Loucy (cell line): ENCODE data around the gene TNFSF8.

ENCODE experiments used
- H2AFZ ChIP-seq: fragments of 200-600 bp; sonication (generic); 2 replicates; pipeline ENCODE4 v1.6.0; 2016; ENCODE audit warnings: antibody characterized with exemption, mild to moderate bottlenecking, low read length, moderate library complexity
- H3F3A ChIP-seq: fragments of 200-600 bp; 2 replicates; pipeline ENCODE4 v1.6.0; 2016; ENCODE audit warnings: antibody characterized with exemption, low read depth, mild to moderate bottlenecking
- H3K27me3 ChIP-seq: fragments of 200-600 bp; sonication (generic); 2 replicates; pipeline ENCODE4 v1.6.1; 2014; ENCODE audit warnings: low read length, mild to moderate bottlenecking; ENCODE audit not compliant: insufficient read depth, poor library complexity, severe bottlenecking
- H3K36me3 ChIP-seq: fragments of 200-600 bp; sonication (generic); 2 replicates; pipeline ENCODE4 v1.6.1; 2016; ENCODE audit warnings: low read length; ENCODE audit not compliant: insufficient read depth
- H3K4me1 ChIP-seq: fragments of 200-600 bp; sonication (generic); 2 replicates; pipeline ENCODE4 v1.5.1; 2014; ENCODE audit warnings: low read length, mild to moderate bottlenecking; ENCODE audit not compliant: insufficient read depth, poor library complexity, severe bottlenecking
- H3K4me2 ChIP-seq: fragments of 200-600 bp; sonication (generic); 2 replicates; pipeline ENCODE4 v1.6.0; 2014; ENCODE audit warnings: antibody characterized with exemption, low read length, low read depth, mild to moderate bottlenecking; ENCODE audit not compliant: poor library complexity, severe bottlenecking
- H3K4me3 ChIP-seq: fragments of 200-600 bp; sonication (generic); 2 replicates; pipeline ENCODE4 v1.5.1; 2014; ENCODE audit warnings: low read length, mild to moderate bottlenecking, mixed read lengths; ENCODE audit not compliant: poor library complexity, severe bottlenecking
- H3K79me2 ChIP-seq: fragments of 200-600 bp; sonication (generic); 2 replicates; pipeline ENCODE4 v1.6.1; 2014; ENCODE audit warnings: low read length; ENCODE audit not compliant: insufficient read depth
- H3K9ac ChIP-seq: fragments of 200-600 bp; sonication (generic); 2 replicates; pipeline ENCODE4 v1.6.0; 2014; ENCODE audit warnings: mild to moderate bottlenecking, low read depth, low read length, moderate library complexity; ENCODE audit not compliant: poor library complexity, severe bottlenecking
- H3K9me2 ChIP-seq: fragments of 200-600 bp; sonication (generic); replicated peaks from 2 replicates; pipeline ENCODE4 v1.6.1; 2016; ENCODE audit warnings: low read depth, low read length, mixed read lengths
- H3K9me3 ChIP-seq: fragments of 200-600 bp; sonication (generic); 2 replicates; pipeline ENCODE4 v1.6.1; 2014; ENCODE audit warnings: mild to moderate bottlenecking, antibody characterized with exemption, low read length, low read depth; ENCODE audit not compliant: insufficient read depth
- H4K20me1 ChIP-seq: fragments of 200-600 bp; sonication (generic); 2 replicates; pipeline ENCODE4 v1.6.0; 2014; ENCODE audit warnings: antibody characterized with exemption, low read length, mild to moderate bottlenecking; ENCODE audit not compliant: insufficient read depth, poor library complexity, severe bottlenecking
- CTCF ChIP-seq: fragments of 200-600 bp; sonication (generic); conservative IDR thresholded peaks from 2 replicates; pipeline ENCODE4 v1.5.1; 2014; ENCODE audit warnings: mild to moderate bottlenecking, antibody characterized with exemption, low read length
- EZH2phosphoT487 ChIP-seq: fragments of 200-600 bp; IDR thresholded peaks from 2 replicates; pipeline ENCODE4 v1.6.1; 2018; ENCODE audit warnings: antibody characterized with exemption, mild to moderate bottlenecking, moderate library complexity, borderline replicate concordance

TNFSF8 gene

GRCh38 chr9:114938687-114939575 lies 8.5 kb upstream of the TNFSF8 start:
- no peaks in the 10 kb centered on the region for H3K9me2 ChIP-seq
- peaks cover 10% of the 10 kb centered on the region for H3K4me1 ChIP-seq
- TF ChIP-seq EZH2phosphoT487 (no peak), CTCF (no peak)
- H3K4me2 ChIP-seq, result peak overlapping the region; percentile 7
- H3K9ac ChIP-seq, result no peak overlapping the region
- H3K79me2 ChIP-seq, result no peaks in the 10 kb centered on the region
- no peaks in the 10 kb centered on the region for H3F3A ChIP-seq
- no peak overlapping the region for H3K4me3 ChIP-seq
- H2AFZ ChIP-seq, result peak overlapping the region; percentile 59
- no peaks in the 10 kb centered on the region for H3K9me3 ChIP-seq
- no peaks in the 10 kb centered on the region for H3K36me3 ChIP-seq
- no peaks in the 10 kb centered on the region for H4K20me1 ChIP-seq
- no peaks in the 10 kb centered on the region for H3K27me3 ChIP-seq

GRCh38 chr9:114937516-114937915 lies 7.1 kb upstream of the TNFSF8 start:
- H4K20me1 ChIP-seq, result no peaks in the 10 kb centered on the region
- TF ChIP-seq CTCF, result no peak
- no peak for TF ChIP-seq EZH2phosphoT487

GRCh38 chr9:114936581-114936980 lies 6.2 kb upstream of the TNFSF8 start:
- no peak overlapping the region for H3K4me3 ChIP-seq
- H3K9me2 ChIP-seq, result no peaks in the 10 kb centered on the region
- H3K79me2 ChIP-seq, result no peaks in the 10 kb centered on the region
- H3K9ac ChIP-seq, result no peak overlapping the region
- H2AFZ ChIP-seq, result no peak overlapping the region
- H3K4me1 ChIP-seq, result peaks cover 10% of the 10 kb centered on the region
- H3K36me3 ChIP-seq, result no peaks in the 10 kb centered on the region
- no peaks in the 10 kb centered on the region for H3K27me3 ChIP-seq
- no peaks in the 10 kb centered on the region for H4K20me1 ChIP-seq
- H3K9me3 ChIP-seq, result no peaks in the 10 kb centered on the region
- H3F3A ChIP-seq, result no peaks in the 10 kb centered on the region
- TF ChIP-seq EZH2phosphoT487, result no peak
- no peak for TF ChIP-seq CTCF
- no peak overlapping the region for H3K4me2 ChIP-seq

More at GRCh38 chr9:114937516-114937915, 7.1 kb upstream of the TNFSF8 start:
- Histone ChIP-seq H3K9me3 (no peaks in the 10 kb centered on the region), H3K4me3 (no peak overlapping the region), H3K79me2 (no peaks in the 10 kb centered on the region), H3K9me2 (no peaks in the 10 kb centered on the region), H3K4me2 (no peak overlapping the region), H3F3A (no peaks in the 10 kb centered on the region), H2AFZ (no peak overlapping the region), H3K36me3 (no peaks in the 10 kb centered on the region), H3K4me1 (peaks cover 10% of the 10 kb centered on the region), H3K27me3 (no peaks in the 10 kb centered on the region), H3K9ac (no peak overlapping the region)
